22Rv1 (cell line): Measurements from ENCODE around the gene ANKH.

Experiments used
- CTCF ChIP-seq: fragments of 450-650 bp; IDR thresholded peaks from 2 replicates; pipeline ENCODE4 v1.5.1; 2017; ENCODE audit warnings: mild to moderate bottlenecking
- ZFX ChIP-seq: fragments of 450-650 bp; IDR thresholded peaks from 2 replicates; pipeline ENCODE4 v1.6.1; 2017; ENCODE audit warnings: antibody characterized with exemption, borderline replicate concordance

GRCh38 chr5:14771189-14771588 is 100.4 kb downstream of the ANKH start:
- no peak for TF ChIP-seq CTCF
- no peak for TF ChIP-seq ZFX
